HEK293 (cell line): ENCODE results near the gene ADGRB3.

Experiments used
- CTCF ChIA-PET: fragments of 350-600 bp; formaldehyde crosslinking; extraction: SDS; loops from one replicate; lab custom pipeline; 2021; ENCODE audit warnings: antibody characterized with exemption; lab: Yijun Ruan, JAX
- POLR2A ChIA-PET: fragments of 300-600 bp; formaldehyde crosslinking; extraction: SDS; loops from one replicate; lab custom pipeline; 2020; ENCODE audit warnings: antibody characterized with exemption, inconsistent platforms; lab: Yijun Ruan, JAX
- H3K27ac ChIP-seq: fragments of 200-500 bp; sonication (Bioruptor generic); 2 replicates; pipeline ENCODE4 v1.5.1; 2014; ENCODE audit warnings: low read depth, low read length, control low read depth, inconsistent platforms; ENCODE audit errors: extremely low read depth
- H3K36me3 ChIP-seq, 2 experiments: fragments of 200-500 bp in 1 of 2; sonication (Bioruptor generic) in 1 of 2; 1 replicate in 1 of 2; 2 replicates in 1 of 2; pipeline ENCODE4 v1.5.1; 2014 to 2017; ENCODE audit warnings: inconsistent platforms in 2 of 2, low read length in 2 of 2; ENCODE audit not compliant: control insufficient read depth in 2 of 2, insufficient read depth in 1 of 2
- H3K4me1 ChIP-seq: fragments of 200-500 bp; sonication (Bioruptor generic); 2 replicates; pipeline ENCODE4 v1.5.1; 2014; ENCODE audit warnings: mild to moderate bottlenecking, low read length, inconsistent platforms; ENCODE audit not compliant: control insufficient read depth, insufficient read depth
- H3K4me3 ChIP-seq: 2 replicates; pipeline ENCODE4 v1.5.1; 2011; ENCODE audit warnings: low read depth, mild to moderate bottlenecking, control low read depth, low read length, moderate library complexity
- H3K9me3 ChIP-seq: fragments of 200-500 bp; sonication (Bioruptor generic); 2 replicates; pipeline ENCODE4 v1.5.1; 2014; ENCODE audit warnings: low read depth, low read length, inconsistent platforms; ENCODE audit not compliant: control insufficient read depth, insufficient read depth
- ATF2 ChIP-seq: fragments of 450-650 bp; formaldehyde crosslinking; IDR thresholded peaks from 2 replicates; pipeline ENCODE4 v1.5.1; 2016; ENCODE audit warnings: missing biosample characterization, missing genetic modification characterization, low read depth
- BCL6B ChIP-seq: fragments of 450-650 bp; formaldehyde crosslinking; IDR thresholded peaks from 2 replicates; pipeline ENCODE4 v1.5.1; 2017; ENCODE audit warnings: missing biosample characterization, missing genetic modification characterization
- HOXA7 ChIP-seq: sonication (generic); formaldehyde crosslinking; IDR thresholded peaks from 2 replicates; pipeline ENCODE4 v1.8.1; 2022; ENCODE audit warnings: missing genetic modification reagents, borderline replicate concordance
- KLF16 ChIP-seq: fragments of 450-650 bp; formaldehyde crosslinking; IDR thresholded peaks from 2 replicates; pipeline ENCODE4 v1.5.1; 2017; ENCODE audit warnings: missing biosample characterization, missing genetic modification characterization
- PRDM1 ChIP-seq: fragments of 450-650 bp; formaldehyde crosslinking; IDR thresholded peaks from 2 replicates; pipeline ENCODE4; 2016; ENCODE audit warnings: missing biosample characterization, missing genetic modification characterization
- RBAK ChIP-seq: fragments of 450-650 bp; formaldehyde crosslinking; IDR thresholded peaks from 2 replicates; pipeline ENCODE4 v1.5.1; 2016; ENCODE audit warnings: missing biosample characterization, missing genetic modification characterization
- SALL2 ChIP-seq: fragments of 450-650 bp; formaldehyde crosslinking; IDR thresholded peaks from 2 replicates; pipeline ENCODE4 v1.5.0; 2017; ENCODE audit warnings: missing biosample characterization, mild to moderate bottlenecking, missing genetic modification characterization, borderline replicate concordance
- SETDB1 ChIP-seq: IDR thresholded peaks from one replicate; pipeline ENCODE4 v1.6.1; 2017; ENCODE audit warnings: mild to moderate bottlenecking, low read length, moderate library complexity, mixed read lengths; ENCODE audit not compliant: insufficient read length
- SP2 ChIP-seq: fragments of 450-650 bp; formaldehyde crosslinking; IDR thresholded peaks from 2 replicates; pipeline ENCODE4 v1.5.1; 2016; ENCODE audit warnings: missing biosample characterization, missing genetic modification characterization
- YY1 ChIP-seq: fragments of 450-650 bp; formaldehyde crosslinking; IDR thresholded peaks from 2 replicates; pipeline ENCODE4 v1.5.1; 2018; ENCODE audit warnings: missing biosample characterization, missing genetic modification characterization
- ZBTB1 ChIP-seq: fragments of 450-650 bp; formaldehyde crosslinking; IDR thresholded peaks from 2 replicates; pipeline ENCODE4 v1.5.1; 2016; ENCODE audit warnings: missing biosample characterization, missing genetic modification characterization
- ZNF140 ChIP-seq: fragments of 450-650 bp; formaldehyde crosslinking; IDR thresholded peaks from 2 replicates; pipeline ENCODE4 v1.5.1; 2016; ENCODE audit warnings: missing biosample characterization, missing genetic modification characterization
- ZNF175 ChIP-seq: fragments of 450-650 bp; formaldehyde crosslinking; IDR thresholded peaks from 2 replicates; pipeline ENCODE4 v1.5.1; 2016; ENCODE audit warnings: missing biosample characterization, missing genetic modification characterization
- ZNF221 ChIP-seq: fragments of 450-650 bp; formaldehyde crosslinking; IDR thresholded peaks from 2 replicates; pipeline ENCODE4 v1.5.1; 2017; ENCODE audit warnings: missing biosample characterization, missing genetic modification characterization, borderline replicate concordance
- ZNF239 ChIP-seq: fragments of 450-650 bp; formaldehyde crosslinking; IDR thresholded peaks from 2 replicates; pipeline ENCODE4 v1.5.1; 2016; ENCODE audit warnings: missing biosample characterization, missing genetic modification characterization
- ZNF350 ChIP-seq: fragments of 450-650 bp; formaldehyde crosslinking; IDR thresholded peaks from 2 replicates; pipeline ENCODE4 v1.5.0; 2017; ENCODE audit warnings: missing biosample characterization, mild to moderate bottlenecking, missing genetic modification characterization
- ZNF521 ChIP-seq: fragments of 450-650 bp; formaldehyde crosslinking; IDR thresholded peaks from 2 replicates; pipeline ENCODE4 v1.5.1; 2017; ENCODE audit warnings: missing biosample characterization, mild to moderate bottlenecking, missing genetic modification characterization
- ZNF549 ChIP-seq: fragments of 450-650 bp; IDR thresholded peaks from 2 replicates; pipeline ENCODE4 v1.5.1; 2018; ENCODE audit warnings: missing biosample characterization, missing genetic modification characterization, mild to moderate bottlenecking, inconsistent platforms, moderate library complexity
- ZNF560 ChIP-seq: fragments of 450-650 bp; formaldehyde crosslinking; IDR thresholded peaks from 2 replicates; pipeline ENCODE4 v1.5.1; 2017; ENCODE audit warnings: missing biosample characterization, missing genetic modification characterization, borderline replicate concordance
- ZNF561 ChIP-seq: fragments of 450-650 bp; IDR thresholded peaks from 2 replicates; pipeline ENCODE4 v1.5.1; 2018; ENCODE audit warnings: missing biosample characterization, missing genetic modification characterization, borderline replicate concordance
- ZNF621 ChIP-seq: fragments of 450-650 bp; formaldehyde crosslinking; IDR thresholded peaks from 2 replicates; pipeline ENCODE4 v1.5.1; 2017; ENCODE audit warnings: missing biosample characterization, missing genetic modification characterization
- ZNF707 ChIP-seq: fragments of 450-650 bp; formaldehyde crosslinking; IDR thresholded peaks from 2 replicates; pipeline ENCODE4 v1.5.1; 2016; ENCODE audit warnings: missing biosample characterization, missing genetic modification characterization
- ZNF747 ChIP-seq: fragments of 450-650 bp; formaldehyde crosslinking; IDR thresholded peaks from 2 replicates; pipeline ENCODE4 v1.5.1; 2016; ENCODE audit warnings: missing biosample characterization, missing genetic modification characterization
- ZXDB ChIP-seq: fragments of 450-650 bp; formaldehyde crosslinking; IDR thresholded peaks from 2 replicates; pipeline ENCODE4 v1.5.1; 2016; ENCODE audit warnings: missing biosample characterization, missing genetic modification characterization

ADGRB3 gene

GRCh38 chr6:69408886-69409285 is 773.8 kb downstream of the ADGRB3 start (continued):
- TF ChIP-seq BCL6B (no peak), SETDB1 (no peak), ZNF175 (tag by site-specific recombination) (no peak), HOXA7 (CRISPR knock-in tag) (no peak), ZNF561 (no peak)

- ChIA-PET CTCF (interaction anchor here (0.6 kb wide), 3 partner anchors 13 to 1656 kb away, joined by 3 to 4 read pairs (median 3); no protein-coding TSS in a partner anchor), POLR2A (no interaction called here)
Observed at GRCh38 chr6:69416776-69417175, 781.7 kb downstream of the ADGRB3 start.

GRCh38 chr6:69421269-69421668 is 786.2 kb downstream of the ADGRB3 start:
- H3K4me3 ChIP-seq: no peak overlapping the region
- H3K27ac ChIP-seq: no peak overlapping the region
- POLR2A ChIA-PET: no interaction called here
- TF ChIP-seq ZNF221 (tag by site-specific recombination) (no peak), RBAK (tag by site-specific recombination) (no peak), PRDM1 (no peak), ATF2 (tag by site-specific recombination) (no peak), ZNF747 (tag by site-specific recombination) (no peak), ZNF549 (tag by site-specific recombination) (no peak), ZXDB (no peak), SP2 (tag by site-specific recombination) (no peak), ZNF350 (tag by site-specific recombination) (no peak), YY1 (no peak), ZNF521 (tag by site-specific recombination) (no peak), ZNF239 (no peak), ZNF707 (no peak), ZNF140 (tag by site-specific recombination) (no peak), ZNF621 (tag by site-specific recombination) (no peak)
- H3K9me3 ChIP-seq: no peaks in the 10 kb centered on the region
- H3K36me3 ChIP-seq: no peaks in the 10 kb centered on the region
- H3K4me1 ChIP-seq: no peaks in the 10 kb centered on the region
- CTCF ChIA-PET: no interaction called here

More at GRCh38 chr6:69416776-69417175, 781.7 kb downstream of the ADGRB3 start:
- Histone ChIP-seq H3K27ac (no peak overlapping the region), H3K36me3 (no peaks in the 10 kb centered on the region), H3K4me3 (no peak overlapping the region), H3K4me1 (no peaks in the 10 kb centered on the region), H3K9me3 (no peaks in the 10 kb centered on the region)
- TF ChIP-seq ZBTB1 (no peak), SALL2 (tag by site-specific recombination) (no peak), KLF16 (tag by site-specific recombination) (no peak), ZNF560 (tag by site-specific recombination) (no peak)
